ENCODE measurements around the gene OAT. TPM values are rescaled to one million over a fixed set of nuclear protein-coding genes. Genes with fewer than 3 reads are reported as not detected.

Gene OAT
- total and polyA plus RNA-seq, 2 experiments from 2014 or later = 568 to 694 TPM

DNA sequence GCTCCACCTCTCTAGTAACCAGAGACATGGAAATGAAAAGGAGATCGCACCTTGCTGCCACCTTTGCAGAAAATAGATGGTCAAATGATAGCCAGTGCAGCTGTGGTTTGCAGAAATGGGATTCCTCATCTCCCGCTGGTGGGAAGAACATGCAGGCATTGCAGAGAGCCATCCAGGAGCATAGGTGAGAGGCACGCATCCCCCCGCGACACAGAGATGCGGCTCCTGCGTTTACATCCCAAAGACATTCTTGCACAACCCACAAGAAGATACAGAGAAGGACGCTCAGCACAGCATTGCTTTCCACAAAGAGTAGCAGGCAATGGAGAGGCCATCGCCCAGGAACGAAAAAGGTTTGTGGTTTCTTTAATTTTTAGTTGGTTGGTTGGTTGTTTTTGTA, 56.2 kb downstream of the OAT start:
- Histone ChIP-seq H4K20me1 (ENCODE audit: insufficient read depth, poor library complexity, severe bottlenecking) (no peaks in the 10 kb centered on the region), H3K36me3 (replicated peaks; ENCODE audit: insufficient read depth, low read depth) (no peaks in the 10 kb centered on the region), H2AFZ (no peak overlapping the region), H3K27me3 (no peaks in the 10 kb centered on the region), H3K4me2 (no peak overlapping the region), H3K27ac (no peak overlapping the region), H3K79me2 (no peaks in the 10 kb centered on the region), H3K9me2 (replicated peaks; ENCODE audit: insufficient read depth) (no peaks in the 10 kb centered on the region), H3K4me1 (ENCODE audit: insufficient read depth) (no peaks in the 10 kb centered on the region), H3K4me3 (no peak overlapping the region), H3K9me3 (ENCODE audit: low read depth) (no peaks in the 10 kb centered on the region)
- TF ChIP-seq CTCF (IDR thresholded peaks at IDR 0.05; ENCODE audit: poor library complexity) (no peak), EZH2phosphoT487 (IDR thresholded peaks at IDR 0.05; ENCODE audit: low read depth, severe bottlenecking, unreplicated experiment) (no peak), EZH2 (IDR thresholded peaks at IDR 0.05; ENCODE audit: borderline replicate concordance) (no peak)
- no peak for DNase-seq (ENCODE audit: low spot score)
- WGBS (ENCODE audit: low lambda C conversion rate, missing lambda C conversion rate) = 82% methylated on average over 10 of the region's 10 CpGs

DNA sequence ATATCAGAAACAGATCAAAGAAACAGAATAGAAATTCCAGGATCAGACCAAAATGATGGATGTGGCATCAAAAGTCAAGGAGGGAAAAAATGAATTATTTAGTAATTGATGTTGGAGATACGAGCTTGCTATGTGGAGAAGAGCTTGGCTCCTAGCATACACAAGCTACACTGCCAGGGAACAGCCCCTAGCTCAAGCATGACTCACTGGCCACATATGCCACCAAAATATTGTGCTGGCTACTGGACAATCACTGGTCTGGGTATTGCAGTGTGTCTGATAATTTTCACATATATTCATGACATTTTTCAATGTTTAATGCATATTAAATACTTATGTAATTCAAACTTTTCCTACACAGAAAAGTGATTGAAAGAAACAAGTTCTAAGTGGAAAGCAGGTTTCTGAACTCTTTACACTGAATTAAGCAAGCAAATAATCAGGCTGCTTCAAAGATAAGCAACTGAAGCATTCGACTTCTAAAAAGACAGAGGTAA, 59.3 kb downstream of the OAT start:
- no peaks in the 10 kb centered on the region for H3K9me3 ChIP-seq (ENCODE audit: low read depth)
- no peak overlapping the region for H3K4me3 ChIP-seq
- H3K4me2 ChIP-seq = no peak overlapping the region
- DNase-seq (ENCODE audit: low spot score) = no peak
- no peaks in the 10 kb centered on the region for H3K79me2 ChIP-seq
- WGBS (ENCODE audit: low lambda C conversion rate, missing lambda C conversion rate) = 85% methylated on average over 2 of the region's 2 CpGs
- H2AFZ ChIP-seq = no peak overlapping the region
- no peaks in the 10 kb centered on the region for H4K20me1 ChIP-seq (ENCODE audit: insufficient read depth, poor library complexity, severe bottlenecking)
- no peak overlapping the region for H3K27ac ChIP-seq
- H3K9me2 ChIP-seq (replicated peaks; ENCODE audit: insufficient read depth) = no peaks in the 10 kb centered on the region
- TF ChIP-seq EZH2phosphoT487 (IDR thresholded peaks at IDR 0.05; ENCODE audit: low read depth, severe bottlenecking, unreplicated experiment) (no peak), EZH2 (IDR thresholded peaks at IDR 0.05; ENCODE audit: borderline replicate concordance) (no peak), CTCF (IDR thresholded peaks at IDR 0.05; ENCODE audit: poor library complexity) (no peak)
- H3K27me3 ChIP-seq = no peaks in the 10 kb centered on the region
- no peaks in the 10 kb centered on the region for H3K36me3 ChIP-seq (replicated peaks; ENCODE audit: insufficient read depth, low read depth)
- no peaks in the 10 kb centered on the region for H3K4me1 ChIP-seq (ENCODE audit: insufficient read depth)

- H3K4me2 ChIP-seq = no peak overlapping the region
- no peaks in the 10 kb centered on the region for H3K36me3 ChIP-seq (replicated peaks; ENCODE audit: insufficient read depth, low read depth)
- WGBS (ENCODE audit: low lambda C conversion rate, missing lambda C conversion rate) = 69% methylated on average over 9 of the region's 9 CpGs
- no peaks in the 10 kb centered on the region for H3K4me1 ChIP-seq (ENCODE audit: insufficient read depth)
- no peak overlapping the region for H3K27ac ChIP-seq
- no peak for DNase-seq (ENCODE audit: low spot score)
- no peaks in the 10 kb centered on the region for H3K9me3 ChIP-seq (ENCODE audit: low read depth)
- no peaks in the 10 kb centered on the region for H3K9me2 ChIP-seq (replicated peaks; ENCODE audit: insufficient read depth)
- H2AFZ ChIP-seq = no peak overlapping the region
- no peaks in the 10 kb centered on the region for H3K27me3 ChIP-seq
- H3K4me3 ChIP-seq = no peak overlapping the region
- H4K20me1 ChIP-seq (ENCODE audit: insufficient read depth, poor library complexity, severe bottlenecking) = no peaks in the 10 kb centered on the region
- H3K79me2 ChIP-seq = no peaks in the 10 kb centered on the region
- TF ChIP-seq EZH2 (IDR thresholded peaks at IDR 0.05; ENCODE audit: borderline replicate concordance) (no peak), CTCF (IDR thresholded peaks at IDR 0.05; ENCODE audit: poor library complexity) (no peak), EZH2phosphoT487 (IDR thresholded peaks at IDR 0.05; ENCODE audit: low read depth, severe bottlenecking, unreplicated experiment) (no peak)
Measured at GRCh38 chr10:124357561-124357885, 61.2 kb downstream of the OAT start.

Measured in hepatocyte (in vitro differentiated cells).